Ramos (cell line): ENCODE measurements around the gene PNPLA3.

Experiments used
- in situ Hi-C: fragments of 300-500 bp; cut with MboI; formaldehyde crosslinking; loops from one replicate; pipeline ENCODE4 v1.14.3; 2022; ENCODE audit warnings: low sequenced_read_pairs; ENCODE audit not compliant: unreplicated experiment

Gene PNPLA3

GRCh38 chr22:43923631-43924464 is at the start of gene PNPLA3:
TSS of gene PNPLA3 (plus strand) at chr22:43923805. CDS start at chr22:43923912, 107 bp downstream.
- in situ Hi-C loops = no loop called here

GRCh38 chr22:43876866-43877509 is 46.6 kb upstream of the PNPLA3 start:
- in situ Hi-C loops = no loop called here

- in situ Hi-C loops = no loop called here
Observed at GRCh38 chr22:43878079-43878795, 45.4 kb upstream of the PNPLA3 start.

GRCh38 chr22:43878831-43879550 is 44.6 kb upstream of the PNPLA3 start:
- in situ Hi-C loops = no loop called here

- in situ Hi-C loops = no loop called here
Observed at GRCh38 chr22:43879901-43880540, 43.6 kb upstream of the PNPLA3 start.

GRCh38 chr22:43880541-43880991 is 43.0 kb upstream of the PNPLA3 start:
- in situ Hi-C loops = no loop called here

- in situ Hi-C loops = no loop called here
Observed at GRCh38 chr22:43881091-43882061, 42.2 kb upstream of the PNPLA3 start.

GRCh38 chr22:43882122-43882767 is 41.4 kb upstream of the PNPLA3 start:
- in situ Hi-C loops = no loop called here

- in situ Hi-C loops = no loop called here
Observed at GRCh38 chr22:43883012-43883661, 40.5 kb upstream of the PNPLA3 start.

- in situ Hi-C loops = no loop called here
Observed at GRCh38 chr22:43883719-43884415, 39.7 kb upstream of the PNPLA3 start.

- in situ Hi-C loops = no loop called here
Observed at GRCh38 chr22:43884600-43885318, 38.8 kb upstream of the PNPLA3 start.

- in situ Hi-C loops = no loop called here
Observed at GRCh38 chr22:43885319-43885671, 38.3 kb upstream of the PNPLA3 start.

- in situ Hi-C loops = no loop called here
Observed at GRCh38 chr22:43885786-43886185, 37.8 kb upstream of the PNPLA3 start.

GRCh38 chr22:43886231-43886630 is 37.4 kb upstream of the PNPLA3 start:
- in situ Hi-C loops = no loop called here

GRCh38 chr22:43887391-43887790 is 36.2 kb upstream of the PNPLA3 start:
- in situ Hi-C loops = no loop called here

- in situ Hi-C loops = no loop called here
Observed at GRCh38 chr22:43888740-43889139, 34.9 kb upstream of the PNPLA3 start.
